ENCODE measurements around the gene RGS9.

Gene RGS9

DNA sequence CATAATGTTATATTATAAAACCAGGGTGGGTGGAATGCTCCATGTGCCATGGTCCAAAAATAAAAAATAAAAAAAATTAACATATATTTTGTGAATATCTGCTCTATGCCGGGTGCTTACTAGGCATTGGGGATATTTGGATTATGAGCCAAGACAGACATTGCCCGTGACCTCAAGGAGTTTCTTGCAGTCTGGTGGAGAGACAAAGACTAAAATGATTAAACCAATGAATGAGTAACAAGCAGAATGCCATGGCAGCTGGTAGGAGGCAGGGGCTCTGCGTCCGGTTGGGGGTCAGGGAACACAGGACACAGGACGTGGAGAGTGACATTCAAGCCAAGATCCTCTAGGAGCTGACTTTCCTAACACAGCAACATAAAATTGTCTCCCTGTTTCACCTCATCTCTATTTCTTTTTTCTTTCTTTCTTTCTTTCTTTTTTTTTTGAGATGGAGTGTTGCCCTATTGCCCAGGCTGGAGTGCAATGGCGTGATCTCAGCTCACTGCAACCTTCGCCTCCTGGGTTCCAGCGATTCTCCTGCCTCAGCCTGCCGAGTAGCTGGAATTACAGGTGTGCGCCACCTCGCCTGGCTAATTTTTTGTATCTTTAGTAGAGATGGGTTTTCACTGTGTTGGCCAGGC, 35.4 kb downstream of the RGS9 start:
- H3K27me3 ChIP-seq (ENCODE audit: insufficient read depth, poor library complexity, severe bottlenecking), result no peaks in the 10 kb centered on the region
- no peak overlapping the region for H3K27ac ChIP-seq (replicated peaks)
- DNase-seq (ENCODE audit: low read depth in 1 of 2, low spot score in 1 of 2), result no peak
- no peak for TF ChIP-seq POLR2AphosphoS5 (IDR thresholded peaks at IDR 0.05; ENCODE audit: low read depth)
- no peak for TF ChIP-seq GABPA (IDR thresholded peaks at IDR 0.05; ENCODE audit: low read depth)
- TF ChIP-seq, protein P1, sequence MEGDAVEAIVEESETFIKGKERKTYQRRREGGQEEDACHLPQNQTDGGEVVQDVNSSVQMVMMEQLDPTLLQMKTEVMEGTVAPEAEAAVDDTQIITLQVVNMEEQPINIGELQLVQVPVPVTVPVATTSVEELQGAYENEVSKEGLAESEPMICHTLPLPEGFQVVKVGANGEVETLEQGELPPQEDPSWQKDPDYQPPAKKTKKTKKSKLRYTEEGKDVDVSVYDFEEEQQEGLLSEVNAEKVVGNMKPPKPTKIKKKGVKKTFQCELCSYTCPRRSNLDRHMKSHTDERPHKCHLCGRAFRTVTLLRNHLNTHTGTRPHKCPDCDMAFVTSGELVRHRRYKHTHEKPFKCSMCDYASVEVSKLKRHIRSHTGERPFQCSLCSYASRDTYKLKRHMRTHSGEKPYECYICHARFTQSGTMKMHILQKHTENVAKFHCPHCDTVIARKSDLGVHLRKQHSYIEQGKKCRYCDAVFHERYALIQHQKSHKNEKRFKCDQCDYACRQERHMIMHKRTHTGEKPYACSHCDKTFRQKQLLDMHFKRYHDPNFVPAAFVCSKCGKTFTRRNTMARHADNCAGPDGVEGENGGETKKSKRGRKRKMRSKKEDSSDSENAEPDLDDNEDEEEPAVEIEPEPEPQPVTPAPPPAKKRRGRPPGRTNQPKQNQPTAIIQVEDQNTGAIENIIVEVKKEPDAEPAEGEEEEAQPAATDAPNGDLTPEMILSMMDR (IDR thresholded peaks at IDR 0.05; ENCODE audit: insufficient read depth, low read length), result no peak
- TF ChIP-seq, protein P2, sequence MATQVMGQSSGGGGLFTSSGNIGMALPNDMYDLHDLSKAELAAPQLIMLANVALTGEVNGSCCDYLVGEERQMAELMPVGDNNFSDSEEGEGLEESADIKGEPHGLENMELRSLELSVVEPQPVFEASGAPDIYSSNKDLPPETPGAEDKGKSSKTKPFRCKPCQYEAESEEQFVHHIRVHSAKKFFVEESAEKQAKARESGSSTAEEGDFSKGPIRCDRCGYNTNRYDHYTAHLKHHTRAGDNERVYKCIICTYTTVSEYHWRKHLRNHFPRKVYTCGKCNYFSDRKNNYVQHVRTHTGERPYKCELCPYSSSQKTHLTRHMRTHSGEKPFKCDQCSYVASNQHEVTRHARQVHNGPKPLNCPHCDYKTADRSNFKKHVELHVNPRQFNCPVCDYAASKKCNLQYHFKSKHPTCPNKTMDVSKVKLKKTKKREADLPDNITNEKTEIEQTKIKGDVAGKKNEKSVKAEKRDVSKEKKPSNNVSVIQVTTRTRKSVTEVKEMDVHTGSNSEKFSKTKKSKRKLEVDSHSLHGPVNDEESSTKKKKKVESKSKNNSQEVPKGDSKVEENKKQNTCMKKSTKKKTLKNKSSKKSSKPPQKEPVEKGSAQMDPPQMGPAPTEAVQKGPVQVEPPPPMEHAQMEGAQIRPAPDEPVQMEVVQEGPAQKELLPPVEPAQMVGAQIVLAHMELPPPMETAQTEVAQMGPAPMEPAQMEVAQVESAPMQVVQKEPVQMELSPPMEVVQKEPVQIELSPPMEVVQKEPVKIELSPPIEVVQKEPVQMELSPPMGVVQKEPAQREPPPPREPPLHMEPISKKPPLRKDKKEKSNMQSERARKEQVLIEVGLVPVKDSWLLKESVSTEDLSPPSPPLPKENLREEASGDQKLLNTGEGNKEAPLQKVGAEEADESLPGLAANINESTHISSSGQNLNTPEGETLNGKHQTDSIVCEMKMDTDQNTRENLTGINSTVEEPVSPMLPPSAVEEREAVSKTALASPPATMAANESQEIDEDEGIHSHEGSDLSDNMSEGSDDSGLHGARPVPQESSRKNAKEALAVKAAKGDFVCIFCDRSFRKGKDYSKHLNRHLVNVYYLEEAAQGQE (IDR thresholded peaks at IDR 0.05; ENCODE audit: insufficient replicate concordance, low read depth), result no peak
- no peak for TF ChIP-seq SPI1 (IDR thresholded peaks at IDR 0.05; ENCODE audit: borderline replicate concordance, low read depth)
- H3K4me3 ChIP-seq (replicated peaks; ENCODE audit: insufficient read depth, low read length), result no peak overlapping the region

DNA sequence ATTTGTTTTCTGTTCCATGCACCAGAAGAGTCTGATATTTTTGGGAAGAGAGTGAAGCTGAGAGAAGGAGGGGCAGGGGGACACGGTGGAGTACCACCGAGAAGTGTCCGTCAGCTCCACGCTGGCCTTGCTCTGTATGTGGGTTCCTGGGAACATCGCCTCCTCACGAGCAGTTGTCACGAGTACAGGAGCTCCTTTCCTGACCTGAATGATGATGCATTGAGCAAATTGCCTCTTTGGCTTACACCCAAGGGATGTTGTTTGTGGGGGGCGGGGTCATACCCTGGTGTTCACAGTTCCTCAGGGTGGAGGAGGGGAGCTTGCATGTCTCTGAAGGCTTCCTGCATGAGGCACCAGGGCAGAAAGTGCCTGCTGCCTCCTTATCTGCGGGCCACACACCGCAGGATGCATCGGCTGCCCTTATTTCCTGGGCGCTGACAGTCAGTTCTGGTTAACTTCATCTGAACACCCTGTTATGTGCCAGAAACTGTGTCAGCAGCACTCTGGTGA, 36.2 kb downstream of the RGS9 start:
- no peaks in the 10 kb centered on the region for H3K27me3 ChIP-seq (ENCODE audit: insufficient read depth, poor library complexity, severe bottlenecking)
- no peak overlapping the region for H3K27ac ChIP-seq (replicated peaks)
- TF ChIP-seq GABPA (IDR thresholded peaks at IDR 0.05; ENCODE audit: low read depth) (no peak), POLR2AphosphoS5 (IDR thresholded peaks at IDR 0.05; ENCODE audit: low read depth) (no peak), SPI1 (IDR thresholded peaks at IDR 0.05; ENCODE audit: borderline replicate concordance, low read depth) (no peak)
- TF ChIP-seq, protein P2 (IDR thresholded peaks at IDR 0.05; ENCODE audit: insufficient replicate concordance, low read depth), result no peak
- TF ChIP-seq, protein P1 (IDR thresholded peaks at IDR 0.05; ENCODE audit: insufficient read depth, low read length), result no peak
- peak; percentile 48 to 66 for DNase-seq (ENCODE audit: low read depth in 1 of 2, low spot score in 1 of 2)
- no peak overlapping the region for H3K4me3 ChIP-seq (replicated peaks; ENCODE audit: insufficient read depth, low read length)

DNA sequence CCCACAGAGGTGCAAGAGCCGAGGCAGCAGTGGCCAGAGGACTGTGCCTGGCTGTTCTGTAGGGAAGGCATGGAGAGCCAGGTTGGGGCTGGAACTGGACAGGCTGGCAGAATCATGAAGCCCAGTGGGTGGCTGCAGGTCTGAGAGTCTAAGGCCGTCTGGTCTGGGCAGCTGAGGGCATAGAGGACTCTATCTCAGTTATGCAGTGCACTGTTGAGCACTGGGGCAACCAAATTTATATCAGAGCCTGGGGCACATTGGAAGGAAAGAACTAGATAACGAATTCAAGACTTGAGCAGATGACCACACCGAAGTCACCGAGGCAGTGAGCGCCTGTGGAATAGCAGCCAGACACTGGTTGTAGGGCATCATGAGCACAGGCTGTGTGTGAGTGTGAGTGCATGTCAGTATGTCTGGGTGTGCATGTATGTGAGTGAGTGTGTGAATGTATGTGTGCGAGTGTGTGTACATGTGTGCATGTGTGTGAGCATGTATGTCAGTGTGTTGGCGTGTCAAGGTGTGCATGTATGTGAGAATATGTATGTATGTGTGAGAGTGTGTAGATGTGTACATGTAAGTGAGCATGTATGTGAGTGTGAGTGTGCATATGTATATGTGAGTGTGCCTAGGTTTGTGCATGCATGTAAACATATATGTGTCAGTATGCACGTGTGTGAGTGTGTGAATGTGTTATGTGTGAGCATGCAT, 37.0 kb downstream of the RGS9 start:
- TF ChIP-seq POLR2AphosphoS5 (IDR thresholded peaks at IDR 0.05; ENCODE audit: low read depth), result no peak
- TF ChIP-seq GABPA (IDR thresholded peaks at IDR 0.05; ENCODE audit: low read depth), result no peak
- TF ChIP-seq, protein P1 (IDR thresholded peaks at IDR 0.05; ENCODE audit: insufficient read depth, low read length), result no peak
- Histone ChIP-seq H3K4me3 (replicated peaks; ENCODE audit: insufficient read depth, low read length) (no peak overlapping the region), H3K27me3 (ENCODE audit: insufficient read depth, poor library complexity, severe bottlenecking) (no peaks in the 10 kb centered on the region), H3K27ac (replicated peaks) (no peak overlapping the region)
- no peak for DNase-seq (ENCODE audit: low read depth in 1 of 2, low spot score in 1 of 2)

All from HL-60 (cell line).